ENCODE measurements around the gene ACY1.

GRCh38 chr3:51955175-51955892 lies 28.0 kb upstream of the ACY1 start, which contains the start of gene GPR62:
- TF ChIP-seq CTCF (IDR thresholded peaks at IDR 0.05) (no peak), POLR2A (IDR thresholded peaks at IDR 0.05) (no peak)

All from breast epithelium (tissue), 3 donors.